ENCODE measurements around the gene FZD1.
"Not testable (repeated sequence)": the region's sequence is repeated elsewhere in the genome, so short reads cannot be mapped to it uniquely, and the experiment has no call there.

Gene FZD1

GRCh38 chr7:91299952-91300775 lies 35.9 kb downstream of the FZD1 start:
- DNase-seq: no peak

DNA sequence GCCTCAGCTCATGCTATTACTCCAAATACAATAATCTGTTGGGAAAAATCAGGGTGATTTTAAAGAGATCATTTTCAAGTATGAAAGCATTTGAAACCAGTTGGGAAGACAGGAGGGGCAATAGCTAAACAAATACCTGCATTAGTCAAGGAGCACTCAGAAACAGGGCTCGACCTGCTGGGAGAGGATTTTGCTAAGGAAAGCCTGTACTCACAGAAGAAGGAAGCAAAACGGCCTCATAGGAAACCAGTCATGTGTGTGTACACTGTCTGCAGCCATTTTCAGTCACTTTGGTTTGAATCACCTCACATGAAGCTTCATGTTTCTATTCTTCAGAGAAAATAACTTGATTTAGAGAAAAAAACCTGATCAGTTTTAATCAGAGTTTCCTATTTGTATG lies 38.6 kb downstream of the FZD1 start:
- DNase-seq: peak; percentile 25

DNA sequence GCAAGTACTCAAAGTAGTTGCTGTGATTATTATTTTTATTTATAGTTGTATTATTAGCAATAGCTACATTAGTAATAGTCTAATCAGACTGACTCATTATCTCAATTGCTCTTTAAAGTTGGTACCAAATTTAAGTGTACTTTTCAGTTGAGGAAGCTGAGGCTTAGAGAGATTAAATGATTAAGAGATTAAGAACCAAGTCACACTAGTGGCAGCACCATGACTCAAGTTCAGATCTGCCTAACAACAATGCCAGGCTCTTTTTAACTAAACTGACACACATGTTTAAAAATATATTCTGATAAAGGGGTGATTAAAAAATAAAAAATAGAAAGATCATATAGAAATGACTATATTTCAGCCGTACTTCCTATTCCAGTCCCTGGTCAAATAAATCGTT lies 42.0 kb downstream of the FZD1 start:
- no peak for DNase-seq

DNA sequence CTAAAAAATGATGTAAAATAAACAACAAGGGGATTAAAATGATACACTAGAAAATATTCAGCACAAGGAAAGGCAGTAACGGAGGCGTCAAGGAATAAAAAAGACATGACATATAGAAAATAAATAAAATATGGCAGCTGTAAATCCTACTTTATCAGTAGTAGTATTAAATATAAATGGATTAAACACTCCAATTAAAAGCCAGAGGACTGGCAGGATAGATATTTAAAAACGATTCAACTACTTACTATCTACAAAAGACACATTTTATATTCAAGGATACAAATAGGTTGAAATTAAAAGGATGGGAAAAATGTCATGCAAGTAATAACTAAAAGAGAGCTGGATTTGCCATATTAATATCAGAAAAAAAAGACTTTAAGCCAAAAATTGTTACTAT lies 43.2 kb downstream of the FZD1 start:
- no peak for DNase-seq

DNA sequence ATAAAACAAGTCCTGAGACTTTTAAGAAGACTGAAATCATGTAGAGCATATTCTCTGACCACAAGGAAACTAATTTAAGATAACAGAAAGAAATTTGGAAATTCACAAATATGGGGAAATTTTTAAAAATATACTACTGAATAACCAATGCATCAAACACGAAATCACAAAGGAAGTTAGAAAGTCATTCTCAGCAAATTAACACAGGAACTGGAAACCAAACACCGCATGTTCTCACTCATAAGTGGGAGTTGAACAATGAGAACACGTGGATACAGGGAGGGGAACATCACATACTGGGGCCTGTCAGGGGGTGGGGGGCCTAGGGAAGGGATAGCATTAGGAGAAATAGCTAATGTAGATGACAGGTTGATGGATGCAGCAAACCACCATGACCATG lies 44.0 kb downstream of the FZD1 start:
- DNase-seq: not testable (repeated sequence)

- DNase-seq: no peak
Observed at GRCh38 chr7:91310830-91311460, 46.7 kb downstream of the FZD1 start.

GRCh38 chr7:91311839-91312238 lies 47.6 kb downstream of the FZD1 start:
- DNase-seq: no peak

DNA sequence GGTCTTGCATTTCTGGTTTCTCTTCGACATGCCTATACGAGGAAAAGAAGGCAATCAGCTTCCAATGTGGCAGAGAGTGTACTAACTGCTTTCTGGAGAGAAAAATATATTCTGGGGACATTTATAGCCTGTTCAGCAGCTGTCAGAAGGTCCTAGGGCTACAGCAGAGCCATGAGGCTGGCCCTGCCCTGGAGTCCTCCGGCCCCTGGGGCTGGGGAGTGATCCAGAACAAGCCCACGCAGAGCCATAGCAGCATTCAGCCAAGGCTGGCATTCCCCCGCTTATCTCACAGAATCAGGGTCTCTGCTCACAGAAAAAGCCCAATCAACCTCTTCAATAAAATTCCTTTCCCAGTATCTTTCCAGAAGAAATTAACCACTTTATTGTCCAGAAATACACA lies 48.9 kb downstream of the FZD1 start:
- no peak for DNase-seq

GRCh38 chr7:91314591-91315323 lies 50.5 kb downstream of the FZD1 start:
- no peak for DNase-seq

- no peak for DNase-seq
Observed at GRCh38 chr7:91316426-91316825, 52.2 kb downstream of the FZD1 start.

GRCh38 chr7:91319351-91319750 lies 55.1 kb downstream of the FZD1 start:
- no peak for DNase-seq

DNA sequence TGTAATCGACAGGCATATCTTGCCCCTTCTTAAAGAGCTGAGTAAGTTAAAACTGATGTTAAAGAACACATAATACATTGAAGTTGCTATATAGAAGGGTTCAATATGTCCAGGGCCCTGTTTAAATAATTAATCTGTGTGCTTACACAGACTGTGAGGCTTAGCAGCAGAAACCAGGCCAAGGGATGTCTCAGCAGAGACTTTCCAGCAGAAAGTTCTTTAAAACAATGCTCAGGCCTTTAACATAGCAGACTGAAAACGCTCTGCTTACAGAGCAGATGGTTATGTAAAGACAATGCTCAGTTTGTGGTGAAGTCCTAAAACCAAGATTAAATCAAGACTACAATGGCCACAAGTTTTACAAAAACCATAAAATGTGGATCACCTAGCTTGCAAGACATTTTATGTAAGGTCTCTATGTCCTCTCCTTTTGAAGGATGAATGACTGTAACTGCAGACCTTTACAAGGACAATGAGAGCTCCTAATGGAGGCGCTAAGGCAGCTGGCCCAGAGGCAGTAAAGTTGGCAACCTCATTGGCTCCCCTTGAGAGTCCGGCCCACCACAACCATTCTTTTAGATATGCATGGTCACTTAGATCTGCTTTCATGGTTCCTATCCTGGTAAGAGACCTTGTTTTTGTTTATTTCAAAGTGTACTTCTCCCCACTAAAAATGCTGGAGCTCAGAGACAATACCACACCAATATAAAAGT lies 56.3 kb downstream of the FZD1 start:
- DNase-seq: no peak
